GM12864 (cell line): ENCODE results near the gene LCT.

Experiments
- DNase-seq: peaks from one replicate; pipeline ENCODE4 v3.0.0-alpha.2; 2011; ENCODE audit warnings: low read depth
- H3K4me3 ChIP-seq: 2 replicates; pipeline ENCODE4 v1.5.1; 2011; ENCODE audit warnings: mild to moderate bottlenecking, low read depth, low read length, control low read depth
- TF ChIP-seq, protein P1 (sequence below): IDR thresholded peaks from 2 replicates; pipeline ENCODE4 v1.5.1; 2011; ENCODE audit warnings: low read depth, mild to moderate bottlenecking, moderate library complexity, low read length, control low read depth, inconsistent platforms; ENCODE audit errors: missing control alignments

The LCT gene

GRCh38 chr2:135773917-135774316 is 63.1 kb downstream of the LCT start:
- TF ChIP-seq, protein P1, sequence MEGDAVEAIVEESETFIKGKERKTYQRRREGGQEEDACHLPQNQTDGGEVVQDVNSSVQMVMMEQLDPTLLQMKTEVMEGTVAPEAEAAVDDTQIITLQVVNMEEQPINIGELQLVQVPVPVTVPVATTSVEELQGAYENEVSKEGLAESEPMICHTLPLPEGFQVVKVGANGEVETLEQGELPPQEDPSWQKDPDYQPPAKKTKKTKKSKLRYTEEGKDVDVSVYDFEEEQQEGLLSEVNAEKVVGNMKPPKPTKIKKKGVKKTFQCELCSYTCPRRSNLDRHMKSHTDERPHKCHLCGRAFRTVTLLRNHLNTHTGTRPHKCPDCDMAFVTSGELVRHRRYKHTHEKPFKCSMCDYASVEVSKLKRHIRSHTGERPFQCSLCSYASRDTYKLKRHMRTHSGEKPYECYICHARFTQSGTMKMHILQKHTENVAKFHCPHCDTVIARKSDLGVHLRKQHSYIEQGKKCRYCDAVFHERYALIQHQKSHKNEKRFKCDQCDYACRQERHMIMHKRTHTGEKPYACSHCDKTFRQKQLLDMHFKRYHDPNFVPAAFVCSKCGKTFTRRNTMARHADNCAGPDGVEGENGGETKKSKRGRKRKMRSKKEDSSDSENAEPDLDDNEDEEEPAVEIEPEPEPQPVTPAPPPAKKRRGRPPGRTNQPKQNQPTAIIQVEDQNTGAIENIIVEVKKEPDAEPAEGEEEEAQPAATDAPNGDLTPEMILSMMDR = no peak
- no peak for DNase-seq
- no peak overlapping the region for H3K4me3 ChIP-seq

DNA sequence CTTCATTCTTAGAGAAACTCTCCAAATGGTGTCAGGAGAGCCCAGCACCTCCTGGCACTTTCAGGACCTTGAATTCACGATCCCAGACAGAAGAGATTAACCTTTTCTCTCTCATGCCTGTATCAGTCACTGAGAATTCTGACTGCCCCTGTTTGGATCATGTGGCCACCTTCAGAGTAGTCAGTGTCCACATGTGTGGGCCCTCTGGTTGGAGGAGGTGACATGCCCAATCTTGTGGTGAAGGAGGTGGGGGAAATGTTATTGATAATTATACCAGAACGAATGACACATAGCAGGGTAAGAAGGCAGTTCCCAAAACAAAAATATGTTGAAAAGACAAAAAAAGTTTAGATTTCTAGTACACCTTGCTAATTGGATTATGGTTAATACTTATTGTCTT is 63.7 kb downstream of the LCT start:
- no peak overlapping the region for H3K4me3 ChIP-seq
- TF ChIP-seq, protein P1 = no peak
- no peak for DNase-seq

GRCh38 chr2:135768863-135769262 is 68.1 kb downstream of the LCT start:
- DNase-seq = no peak
- H3K4me3 ChIP-seq = no peak overlapping the region

GRCh38 chr2:135762530-135762929 is 74.5 kb downstream of the LCT start:
- TF ChIP-seq, protein P1 = no peak
- no peak overlapping the region for H3K4me3 ChIP-seq
- no peak for DNase-seq

More at GRCh38 chr2:135768863-135769262, 68.1 kb downstream of the LCT start:
- TF ChIP-seq, protein P1 = no peak

DNA sequence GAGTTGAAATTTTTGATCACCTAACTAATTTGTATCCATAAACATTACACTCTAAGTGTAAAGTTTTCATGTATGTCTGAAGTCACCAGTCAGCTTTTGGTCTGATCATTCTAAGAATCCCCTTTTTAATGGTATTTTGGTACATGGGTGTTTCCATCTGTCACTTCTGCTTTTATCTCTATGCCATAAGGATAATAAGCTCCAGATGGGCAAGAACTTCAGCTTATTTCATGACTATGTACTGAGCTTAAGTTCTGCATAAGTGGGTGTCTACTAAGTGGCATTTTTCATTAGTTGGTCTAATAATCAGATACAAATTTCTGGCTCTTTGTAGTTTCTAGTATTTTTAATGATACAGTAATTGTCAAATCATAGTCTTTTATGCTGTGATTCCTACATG is 75.0 kb downstream of the LCT start:
- DNase-seq = no peak
- H3K4me3 ChIP-seq = no peak overlapping the region
- TF ChIP-seq, protein P1 = no peak

GRCh38 chr2:135756692-135757091 is 80.3 kb downstream of the LCT start:
- H3K4me3 ChIP-seq = no peak overlapping the region
- DNase-seq = no peak
- TF ChIP-seq, protein P1 = no peak

GRCh38 chr2:135755573-135755972 is 81.4 kb downstream of the LCT start:
- DNase-seq = no peak
- H3K4me3 ChIP-seq = no peak overlapping the region
- TF ChIP-seq, protein P1 = no peak
